Thoracic aorta (tissue), 2 donors: ENCODE data around the gene PPP1R14B. TPM values are rescaled to one million over a fixed set of nuclear protein-coding genes. Genes with fewer than 3 reads are reported as not detected.

Experiments used
- ATAC-seq: fragments of 150-250 bp; one replicate; pipeline ENCODE4 v1.8.0; 2017; ENCODE audit warnings: low read depth; ENCODE audit not compliant: insufficient number of reproducible peaks, low FRiP score
- DNase-seq: peaks from one replicate; pipeline ENCODE4 v3.0.0-alpha.2; 2020; ENCODE audit warnings: low spot score
- H3K27ac ChIP-seq, 2 donors: fragments of 200-600 bp; sonication (generic); 1 replicate in 1 of 2; 2 replicates in 1 of 2; pipeline ENCODE4 v1.5.1; 2016; ENCODE audit warnings: mild to moderate bottlenecking in 2 of 2, moderate library complexity in 2 of 2
- H3K27me3 ChIP-seq: fragments of 200-600 bp; sonication (generic); replicated peaks from 2 replicates; pipeline ENCODE4 v1.6.0; 2016; ENCODE audit warnings: mild to moderate bottlenecking; ENCODE audit not compliant: insufficient read depth
- H3K36me3 ChIP-seq: fragments of 200-600 bp; sonication (generic); one replicate; pipeline ENCODE4 v1.5.1; 2016
- H3K4me1 ChIP-seq, 2 donors: fragments of 200-600 bp; sonication (generic); 1 replicate in 1 of 2; 2 replicates in 1 of 2; pipeline versions ENCODE4 v1.5.1 to v1.6.0; 2016; ENCODE audit warnings: low read depth in 2 of 2, mild to moderate bottlenecking in 1 of 2; ENCODE audit not compliant: control insufficient read depth in 1 of 2
- H3K4me3 ChIP-seq: fragments of 200-600 bp; sonication (generic); 2 replicates; pipeline ENCODE4 v1.5.1; 2016; ENCODE audit warnings: mild to moderate bottlenecking
- H3K9me3 ChIP-seq: fragments of 200-600 bp; sonication (generic); 2 replicates; pipeline ENCODE4 v1.5.1; 2016
- CTCF ChIP-seq: fragments of 200-600 bp; sonication (generic); IDR thresholded peaks from one replicate; pipeline ENCODE4 v1.5.1; 2019; ENCODE audit warnings: antibody characterized with exemption
- total RNA-seq, 2 donors: library from RNA; depleted of rRNA; stranded (reverse); fragments of >200 nt; gene quantifications; one replicate each; pipeline versions ENCODE4 v1.1.0 to v1.2.3, GENCODE V29; 2016

Gene PPP1R14B
- total RNA-seq, 2 donors from 2014 or later = 75.3 to 122 TPM

GRCh38 chr11:64225608-64226506 is 20.9 kb downstream of the PPP1R14B start, which contains the start of the genes NUDT22 and TRPT1:
NUDT22 (plus strand) TSS chr11:64226274; CDS start chr11:64226653, 379 bp downstream.
TRPT1 (minus strand) TSS chr11:64226186; CDS start chr11:64225860, 326 bp downstream.
- TF ChIP-seq CTCF = no peak
- DNase-seq = no peak
- Histone ChIP-seq H3K27ac (peak within 1 kb of the TSS; percentile 93), H3K36me3 (no peaks in the 10 kb centered on the region), H3K9me3 (no peaks in the 10 kb centered on the region), H3K4me1 (peaks cover 13 to 46% of the 10 kb centered on the region in 2 donors), H3K27me3 (no peaks in the 10 kb centered on the region), H3K4me3 (peak within 1 kb of the TSS; percentile 96)
- ATAC-seq = peak; percentile 36

- Histone ChIP-seq H3K27ac (peak overlapping the region; percentile 93), H3K9me3 (no peaks in the 10 kb centered on the region), H3K27me3 (no peaks in the 10 kb centered on the region), H3K36me3 (no peaks in the 10 kb centered on the region), H3K4me3 (peak overlapping the region; percentile 96), H3K4me1 (peaks cover 12 to 45% of the 10 kb centered on the region in 2 donors)
- DNase-seq (no peak), ATAC-seq (no peak)
- TF ChIP-seq CTCF = no peak
These were observed 21.7 kb downstream of the PPP1R14B start for GRCh38 chr11:64224891-64225607.

GRCh38 chr11:64224151-64224890 is 22.4 kb downstream of the PPP1R14B start:
- Histone ChIP-seq H3K36me3 (peaks cover 3% of the 10 kb centered on the region), H3K4me3 (no peak overlapping the region), H3K27me3 (no peaks in the 10 kb centered on the region), H3K9me3 (no peaks in the 10 kb centered on the region), H3K27ac (no peak overlapping the region), H3K4me1 (peaks cover 5 to 38% of the 10 kb centered on the region in 2 donors)
- TF ChIP-seq CTCF = no peak
- ATAC-seq (no peak), DNase-seq (no peak)

GRCh38 chr11:64223001-64223651 is 23.6 kb downstream of the PPP1R14B start:
- TF ChIP-seq CTCF = no peak
- H3K4me1 ChIP-seq = peaks cover 3 to 29% of the 10 kb centered on the region in 2 donors
- H3K9me3 ChIP-seq = no peaks in the 10 kb centered on the region
- no peak overlapping the region for H3K27ac ChIP-seq
- H3K27me3 ChIP-seq = no peaks in the 10 kb centered on the region
- no peak for DNase-seq
- no peak for ATAC-seq
- peaks cover 3% of the 10 kb centered on the region for H3K36me3 ChIP-seq
- no peak overlapping the region for H3K4me3 ChIP-seq
